ENCODE measurements around the gene KCNQ5.

KCNQ5 gene

DNA sequence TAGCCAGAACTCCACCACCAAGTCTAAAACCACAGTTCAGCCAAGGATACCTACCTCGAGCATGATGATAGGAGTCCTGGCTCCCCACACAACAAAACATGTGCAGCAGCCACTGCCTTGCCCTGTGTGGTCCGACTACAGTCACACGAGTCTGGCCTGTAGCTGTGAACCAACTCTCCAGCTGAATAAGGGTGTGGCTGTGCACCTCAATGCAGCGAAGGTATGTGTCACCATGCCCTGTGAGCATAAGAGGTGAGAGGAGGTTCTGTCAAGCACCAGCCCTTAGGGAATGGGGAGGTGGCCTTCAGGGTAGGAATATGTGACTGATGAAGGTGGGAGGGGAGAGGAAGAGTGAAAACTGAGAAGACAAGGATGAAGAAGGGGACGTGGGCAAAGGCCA lies 620.1 kb downstream of the KCNQ5 start:
- TF ChIP-seq ZNF561 (tag by site-specific recombination; IDR thresholded peaks at IDR 0.05; ENCODE audit: borderline replicate concordance) (no peak), ZNF473 (tag by site-specific recombination; IDR thresholded peaks at IDR 0.05) (no peak), ZNF585B (tag by site-specific recombination; IDR thresholded peaks at IDR 0.05) (no peak), ZSCAN23 (tag by site-specific recombination; IDR thresholded peaks at IDR 0.05) (no peak), ZNF132 (tag by site-specific recombination; IDR thresholded peaks at IDR 0.05; ENCODE audit: borderline replicate concordance) (no peak), ZNF169 (tag by site-specific recombination; IDR thresholded peaks at IDR 0.05) (no peak), ZNF324 (tag by site-specific recombination; IDR thresholded peaks at IDR 0.05) (no peak), KLF10 (tag by site-specific recombination; IDR thresholded peaks at IDR 0.05) (no peak), SCRT2 (tag by site-specific recombination; IDR thresholded peaks at IDR 0.05) (no peak)
- TF ChIP-seq, protein P1, sequence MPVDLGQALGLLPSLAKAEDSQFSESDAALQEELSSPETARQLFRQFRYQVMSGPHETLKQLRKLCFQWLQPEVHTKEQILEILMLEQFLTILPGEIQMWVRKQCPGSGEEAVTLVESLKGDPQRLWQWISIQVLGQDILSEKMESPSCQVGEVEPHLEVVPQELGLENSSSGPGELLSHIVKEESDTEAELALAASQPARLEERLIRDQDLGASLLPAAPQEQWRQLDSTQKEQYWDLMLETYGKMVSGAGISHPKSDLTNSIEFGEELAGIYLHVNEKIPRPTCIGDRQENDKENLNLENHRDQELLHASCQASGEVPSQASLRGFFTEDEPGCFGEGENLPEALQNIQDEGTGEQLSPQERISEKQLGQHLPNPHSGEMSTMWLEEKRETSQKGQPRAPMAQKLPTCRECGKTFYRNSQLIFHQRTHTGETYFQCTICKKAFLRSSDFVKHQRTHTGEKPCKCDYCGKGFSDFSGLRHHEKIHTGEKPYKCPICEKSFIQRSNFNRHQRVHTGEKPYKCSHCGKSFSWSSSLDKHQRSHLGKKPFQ (tag by site-specific recombination; IDR thresholded peaks at IDR 0.05): no peak
- TF ChIP-seq, protein P2, sequence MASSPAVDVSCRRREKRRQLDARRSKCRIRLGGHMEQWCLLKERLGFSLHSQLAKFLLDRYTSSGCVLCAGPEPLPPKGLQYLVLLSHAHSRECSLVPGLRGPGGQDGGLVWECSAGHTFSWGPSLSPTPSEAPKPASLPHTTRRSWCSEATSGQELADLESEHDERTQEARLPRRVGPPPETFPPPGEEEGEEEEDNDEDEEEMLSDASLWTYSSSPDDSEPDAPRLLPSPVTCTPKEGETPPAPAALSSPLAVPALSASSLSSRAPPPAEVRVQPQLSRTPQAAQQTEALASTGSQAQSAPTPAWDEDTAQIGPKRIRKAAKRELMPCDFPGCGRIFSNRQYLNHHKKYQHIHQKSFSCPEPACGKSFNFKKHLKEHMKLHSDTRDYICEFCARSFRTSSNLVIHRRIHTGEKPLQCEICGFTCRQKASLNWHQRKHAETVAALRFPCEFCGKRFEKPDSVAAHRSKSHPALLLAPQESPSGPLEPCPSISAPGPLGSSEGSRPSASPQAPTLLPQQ (tag by site-specific recombination; IDR thresholded peaks at IDR 0.05): no peak
- Histone ChIP-seq H3K9me3 (ENCODE audit: control insufficient read depth, insufficient read depth, low read depth, low read length) (no peaks in the 10 kb centered on the region), H3K4me1 (ENCODE audit: control insufficient read depth, insufficient read depth, low read length) (no peaks in the 10 kb centered on the region), H3K36me3 (ENCODE audit: control insufficient read depth in 2 of 2, insufficient read depth in 1 of 2, low read length in 2 of 2) (no peaks in the 10 kb centered on the region), H3K4me3 (ENCODE audit: low read depth, low read length) (no peak overlapping the region), H3K27ac (ENCODE audit: extremely low read depth, low read depth, low read length) (no peak overlapping the region)
- CTCF ChIA-PET: no interaction called here
- POLR2A ChIA-PET: no interaction called here

All from HEK293 (cell line).